CD4-positive, alpha-beta T cell treated with Interleukin-10 for 1 hour (primary cell): ENCODE data around the gene EBF3.
A peak's percentile ranks its signal among the peaks of the same experiment; 100 is the strongest.

Experiments used
- DNase-seq: peaks from one replicate; pipeline ENCODE4 v3.0.0-alpha.2; 2020

EBF3 gene

DNA sequence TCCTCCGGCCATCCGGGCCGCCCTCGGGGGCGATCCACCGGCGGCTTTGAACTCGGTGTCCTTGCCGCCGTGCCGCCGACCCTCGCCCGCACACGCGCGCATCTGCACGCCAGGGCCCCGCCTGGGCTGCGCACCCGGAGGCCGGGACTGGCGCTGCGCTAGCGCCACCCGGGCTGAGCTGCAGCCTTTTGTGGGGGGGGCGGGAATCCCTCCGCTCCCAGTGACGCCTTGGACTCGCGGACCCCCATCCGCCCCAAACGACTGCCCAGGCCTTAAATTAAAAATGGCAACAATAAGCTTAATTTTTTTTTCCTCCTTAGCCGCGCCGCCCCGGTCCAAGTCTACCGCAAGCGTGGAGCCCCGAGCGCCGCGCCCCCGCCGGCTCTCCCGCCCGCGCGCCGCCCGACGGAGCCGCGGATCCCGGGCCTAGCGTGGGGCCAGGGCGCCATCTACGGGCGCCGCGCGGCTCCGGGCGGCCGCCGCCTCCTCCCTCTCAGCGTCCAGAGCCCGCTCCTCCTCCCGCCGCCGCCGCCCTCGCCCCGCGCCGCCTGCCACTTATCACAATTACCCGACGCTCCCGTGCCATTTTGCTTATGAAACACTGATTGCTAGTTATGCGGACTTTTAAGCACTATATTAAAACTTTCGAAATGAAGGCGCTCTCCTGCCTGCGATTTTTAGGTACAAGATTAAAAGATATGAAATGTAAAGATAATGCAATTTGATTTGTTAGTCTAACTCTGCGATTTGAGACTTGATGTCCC, 7.5 kb upstream of the EBF3 start:
- peak; percentile 23 for DNase-seq

DNA sequence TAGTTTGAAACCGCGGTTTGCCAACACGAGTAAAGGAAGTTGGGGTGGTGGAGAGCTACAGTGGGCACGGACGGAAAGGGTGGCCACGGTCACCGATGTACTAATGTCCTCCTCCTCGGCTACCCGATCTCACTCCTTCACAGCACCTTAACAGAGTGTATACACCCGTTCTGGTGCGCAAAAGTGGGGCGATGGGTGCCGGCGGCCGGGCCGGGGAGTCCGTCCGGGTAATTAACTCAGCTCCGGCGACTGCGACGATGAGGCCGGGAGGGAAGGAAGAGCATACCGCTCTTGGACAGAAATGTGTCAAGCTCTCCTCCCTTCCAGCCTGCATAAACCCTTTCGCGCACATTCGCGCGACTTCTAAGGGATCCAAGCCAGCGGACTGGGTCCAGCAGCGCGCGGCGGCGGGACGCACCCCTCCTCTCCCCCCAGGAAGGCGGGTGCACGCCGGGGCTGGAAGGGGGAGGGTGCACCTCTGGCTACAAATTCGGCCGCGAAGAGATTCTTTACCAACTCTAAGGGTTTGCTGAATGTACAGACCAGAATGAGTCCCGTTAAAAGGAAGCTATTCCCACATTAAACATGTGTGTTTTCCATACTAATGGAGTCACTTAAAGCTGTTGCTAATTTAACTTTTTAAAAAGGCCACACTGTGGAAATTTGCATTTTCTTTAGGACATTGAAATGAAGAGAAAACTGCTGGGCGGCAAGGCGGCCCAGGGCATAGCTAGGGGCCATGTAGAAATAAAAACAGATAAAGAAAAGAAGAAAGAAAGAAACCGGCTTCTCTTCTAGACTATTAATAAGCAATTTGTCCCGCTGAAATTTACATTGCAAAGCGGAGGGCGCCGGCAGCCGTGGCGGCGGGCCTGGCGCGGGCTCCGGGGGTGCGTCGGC, 6.6 kb upstream of the EBF3 start:
- DNase-seq = no peak

DNA sequence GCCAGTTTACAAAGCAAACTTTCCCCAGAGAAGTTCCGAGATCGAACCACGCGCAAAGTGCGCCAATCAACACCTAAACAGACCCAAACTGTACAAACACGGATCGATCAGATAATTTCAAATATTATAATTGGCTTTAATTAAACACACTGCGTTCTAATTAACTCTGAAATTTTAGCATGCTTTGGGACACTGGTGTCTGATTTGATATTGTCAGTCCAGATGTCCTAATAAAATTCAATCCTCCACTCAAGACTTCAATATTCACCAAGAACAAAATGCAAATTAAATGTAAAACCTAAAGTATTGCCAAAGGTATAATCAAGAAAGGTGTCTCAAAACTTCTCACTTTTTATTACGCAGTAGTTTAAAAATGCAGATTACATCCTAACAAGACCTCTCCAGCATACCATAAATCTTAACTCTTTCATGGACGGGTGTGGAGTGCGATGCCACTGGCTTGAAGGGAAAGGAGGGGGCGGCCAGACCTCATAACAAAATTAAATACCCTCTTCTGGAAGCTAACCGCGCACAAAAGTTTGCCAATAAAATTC, 5.9 kb upstream of the EBF3 start:
- no peak for DNase-seq

DNA sequence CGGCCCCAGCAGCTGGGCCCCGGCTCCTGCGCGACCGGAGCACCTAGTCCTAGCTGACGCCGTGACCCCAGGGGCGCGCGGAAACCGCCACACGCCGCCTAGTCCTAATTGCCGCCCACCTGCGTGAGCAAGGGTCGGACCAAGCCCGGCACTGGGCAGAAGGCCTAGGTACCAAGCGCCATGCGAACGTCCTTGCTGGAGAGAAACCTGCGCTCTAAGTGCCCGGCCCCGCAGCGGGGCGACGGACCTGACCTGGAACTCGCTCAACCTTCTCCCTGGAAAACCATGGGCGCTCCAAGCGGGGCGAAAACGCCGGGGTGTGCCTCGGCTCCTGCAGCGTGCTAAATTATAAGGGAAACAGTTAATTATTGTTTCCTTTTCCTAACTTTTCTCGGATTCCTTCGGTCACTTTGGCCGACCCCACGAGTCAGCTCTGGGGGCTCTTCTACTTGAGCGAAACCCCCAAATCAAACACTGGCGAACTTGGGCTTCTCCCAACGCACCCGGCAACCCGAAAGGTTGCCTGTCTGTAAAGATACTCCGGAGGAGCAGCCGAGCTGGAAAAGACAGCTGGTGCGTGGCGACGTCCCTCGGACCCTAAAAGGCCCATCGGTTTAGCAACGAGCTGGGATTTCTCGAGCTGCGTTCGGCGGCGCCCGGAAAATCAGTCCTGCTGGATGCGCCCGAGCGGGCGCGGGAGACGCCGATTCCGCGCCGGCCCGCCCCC, 5.3 kb upstream of the EBF3 start:
- no peak for DNase-seq

DNA sequence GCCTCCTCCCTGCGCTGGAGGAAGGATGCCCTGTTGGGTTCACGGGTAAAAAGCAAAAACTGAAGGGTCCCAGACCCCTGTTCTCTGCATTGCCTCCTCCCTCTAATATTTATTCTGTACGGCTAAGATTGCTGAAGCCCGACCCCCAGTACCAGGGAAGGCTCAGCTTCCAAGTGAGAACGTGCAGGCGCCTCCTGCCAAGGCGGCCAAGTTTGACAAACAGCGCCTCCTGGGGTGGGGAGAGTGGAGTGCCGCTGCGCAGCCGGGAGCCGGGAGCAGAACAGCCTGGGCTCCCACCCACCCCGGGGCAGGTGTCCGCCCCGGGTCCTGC, 4.7 kb upstream of the EBF3 start:
- no peak for DNase-seq

DNA sequence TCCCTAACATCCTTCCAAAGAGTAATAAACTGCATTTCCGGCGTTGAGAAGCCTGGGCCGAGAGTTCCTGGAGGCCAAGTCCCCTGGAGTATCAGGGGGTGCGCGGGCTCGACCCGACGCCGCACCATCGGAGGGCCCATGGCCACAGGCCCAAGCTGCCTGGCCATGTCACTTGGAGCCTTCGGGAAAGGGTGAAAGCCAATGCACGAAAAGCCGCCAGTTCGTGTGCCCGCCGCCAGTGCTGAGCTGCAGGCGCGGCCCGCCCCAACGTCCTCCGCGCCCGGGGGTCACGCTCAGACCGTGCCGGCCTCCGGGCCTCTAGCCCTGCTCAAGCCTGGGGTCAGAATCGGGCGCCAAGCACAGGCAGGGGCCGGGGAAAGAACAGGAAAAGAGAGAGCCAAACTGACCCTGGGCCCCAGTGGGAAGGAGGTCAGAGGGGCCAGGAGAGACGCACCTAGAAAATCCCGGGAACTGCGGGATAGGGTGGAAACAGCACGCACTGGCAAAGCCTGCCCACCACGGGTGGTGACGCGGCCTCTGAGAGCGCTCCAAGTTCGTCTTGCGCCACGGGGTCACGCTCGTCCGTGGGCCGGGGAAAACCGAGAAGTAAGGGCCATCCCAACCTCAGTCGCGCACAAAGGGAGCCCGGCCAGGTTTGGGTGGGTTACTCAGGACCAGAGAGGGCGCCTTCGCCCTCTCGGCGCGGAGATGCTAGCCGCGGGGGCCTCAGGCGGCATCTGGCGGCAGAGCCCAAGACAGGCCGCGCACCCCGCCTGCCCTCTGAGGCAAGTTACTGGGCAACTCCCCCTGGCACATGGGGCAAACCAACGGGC, 4.2 kb upstream of the EBF3 start:
- DNase-seq = no peak

DNA sequence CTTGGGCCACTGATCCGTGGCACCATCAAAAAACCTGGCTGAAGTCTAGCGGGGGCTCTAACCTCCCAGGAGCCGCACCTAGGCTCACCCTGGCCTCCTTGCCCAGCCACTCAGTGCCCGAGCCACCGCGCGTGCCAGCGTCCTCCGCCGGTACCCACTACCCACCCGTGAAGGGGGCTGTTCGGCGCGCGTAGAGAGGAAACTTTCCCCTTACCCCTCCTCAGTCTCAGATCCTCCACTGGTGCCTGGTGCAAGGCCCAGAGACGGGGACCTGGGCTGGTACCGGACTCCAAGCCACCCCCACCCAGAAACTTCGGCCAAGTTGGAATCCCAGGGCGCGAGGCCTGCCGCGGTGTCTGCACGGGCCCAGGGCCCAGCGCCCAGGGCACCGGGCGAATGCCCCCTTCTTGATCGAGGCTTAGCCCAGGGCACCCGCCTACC, 3.5 kb upstream of the EBF3 start:
- no peak for DNase-seq

DNA sequence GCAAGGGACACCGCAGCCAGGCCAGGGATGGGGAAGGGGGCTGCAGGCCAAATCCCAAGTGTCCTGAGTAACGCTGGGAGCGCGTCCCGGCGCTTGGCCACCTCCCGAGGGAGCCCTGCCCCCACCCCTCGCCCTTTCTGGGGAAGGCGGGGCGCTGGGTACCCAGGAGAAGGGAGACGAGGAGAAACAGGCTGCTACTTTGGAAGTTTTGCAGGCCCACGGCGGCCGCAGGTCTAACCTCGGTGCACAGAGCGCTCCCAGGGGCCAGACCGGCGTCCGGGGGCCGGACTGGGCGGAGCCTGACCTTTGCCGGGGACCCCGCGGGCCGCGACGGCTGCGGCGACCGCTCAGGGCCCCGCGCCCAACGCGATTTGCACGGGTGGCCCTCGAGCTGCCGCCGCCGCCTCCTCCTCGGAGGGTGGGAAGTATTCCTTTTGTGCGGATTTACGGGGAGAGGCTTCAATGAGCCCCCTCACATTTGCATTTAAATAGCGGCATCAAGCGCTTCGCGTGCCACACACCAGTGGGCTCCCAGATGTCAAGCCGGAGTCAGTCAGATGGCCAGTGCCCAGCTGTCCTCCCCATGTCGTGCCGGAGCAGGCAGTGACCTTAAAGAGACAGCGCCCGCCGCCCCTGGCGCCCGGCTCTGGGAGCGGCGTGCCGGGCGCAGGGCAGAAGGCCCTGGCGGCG, 3.0 kb upstream of the EBF3 start:
- no peak for DNase-seq

DNA sequence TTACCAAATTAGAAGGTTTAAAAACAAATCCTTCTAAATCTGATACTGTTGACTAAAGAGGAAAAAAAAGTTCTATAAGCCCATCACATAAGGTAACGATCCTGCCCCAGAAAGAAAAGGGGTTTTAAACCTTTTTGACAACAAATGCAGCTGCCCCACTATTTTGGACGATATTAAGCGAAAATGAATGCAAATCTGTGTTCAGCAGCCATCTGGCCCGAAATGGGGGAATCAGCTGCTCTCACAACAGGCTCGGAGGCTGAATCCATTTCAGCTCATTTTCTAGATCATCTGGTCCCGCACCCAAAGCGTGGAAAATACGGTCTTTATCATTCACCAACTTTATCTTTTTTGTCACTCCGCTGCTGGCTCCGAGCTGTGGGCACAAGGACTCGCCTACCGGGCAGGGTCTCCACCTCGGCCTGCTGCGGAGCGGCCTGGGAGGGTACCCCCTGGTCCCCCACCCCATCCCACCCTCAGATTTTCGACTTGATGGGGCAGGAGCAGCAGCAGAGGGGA, 2.4 kb upstream of the EBF3 start:
- DNase-seq = no peak

DNA sequence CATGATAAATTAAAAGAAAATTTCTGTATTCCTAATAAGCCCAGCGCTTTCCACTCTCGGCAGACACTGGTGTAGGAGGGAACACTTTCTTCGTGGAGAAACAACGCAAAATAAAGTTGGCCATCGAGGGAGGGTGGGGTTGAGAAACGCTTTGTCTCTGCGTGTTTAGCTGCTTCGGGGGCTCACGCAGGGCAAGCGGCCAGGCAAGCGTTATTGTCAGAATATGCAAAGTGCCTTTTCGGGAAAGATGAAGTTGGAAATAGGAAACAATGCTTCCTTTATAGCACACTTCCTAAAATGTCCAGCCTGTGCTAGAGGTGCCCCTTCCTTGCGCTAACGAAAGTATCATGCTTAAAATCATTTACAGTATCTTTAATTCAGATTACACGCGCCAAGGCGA, 1.9 kb upstream of the EBF3 start:
- no peak for DNase-seq

DNA sequence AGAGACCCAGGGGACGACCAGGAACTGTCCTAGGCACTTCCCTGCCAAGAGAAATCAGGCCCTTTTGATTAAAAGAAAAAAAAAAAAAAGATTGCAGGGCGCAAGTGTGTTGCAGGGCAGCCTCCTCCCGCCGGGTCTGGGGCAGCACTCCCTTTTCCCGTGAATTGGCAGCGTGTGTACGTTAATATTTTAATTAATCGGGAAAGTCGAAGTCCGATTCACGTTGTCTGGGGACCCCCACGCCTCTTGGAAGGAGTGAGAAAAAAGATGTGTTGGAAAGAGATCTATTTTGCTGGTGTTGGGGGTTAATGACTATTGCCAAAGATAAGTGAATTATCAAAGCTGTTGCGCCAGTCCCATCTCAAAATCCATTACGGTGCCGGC, 1.3 kb upstream of the EBF3 start:
- no peak for DNase-seq

DNA sequence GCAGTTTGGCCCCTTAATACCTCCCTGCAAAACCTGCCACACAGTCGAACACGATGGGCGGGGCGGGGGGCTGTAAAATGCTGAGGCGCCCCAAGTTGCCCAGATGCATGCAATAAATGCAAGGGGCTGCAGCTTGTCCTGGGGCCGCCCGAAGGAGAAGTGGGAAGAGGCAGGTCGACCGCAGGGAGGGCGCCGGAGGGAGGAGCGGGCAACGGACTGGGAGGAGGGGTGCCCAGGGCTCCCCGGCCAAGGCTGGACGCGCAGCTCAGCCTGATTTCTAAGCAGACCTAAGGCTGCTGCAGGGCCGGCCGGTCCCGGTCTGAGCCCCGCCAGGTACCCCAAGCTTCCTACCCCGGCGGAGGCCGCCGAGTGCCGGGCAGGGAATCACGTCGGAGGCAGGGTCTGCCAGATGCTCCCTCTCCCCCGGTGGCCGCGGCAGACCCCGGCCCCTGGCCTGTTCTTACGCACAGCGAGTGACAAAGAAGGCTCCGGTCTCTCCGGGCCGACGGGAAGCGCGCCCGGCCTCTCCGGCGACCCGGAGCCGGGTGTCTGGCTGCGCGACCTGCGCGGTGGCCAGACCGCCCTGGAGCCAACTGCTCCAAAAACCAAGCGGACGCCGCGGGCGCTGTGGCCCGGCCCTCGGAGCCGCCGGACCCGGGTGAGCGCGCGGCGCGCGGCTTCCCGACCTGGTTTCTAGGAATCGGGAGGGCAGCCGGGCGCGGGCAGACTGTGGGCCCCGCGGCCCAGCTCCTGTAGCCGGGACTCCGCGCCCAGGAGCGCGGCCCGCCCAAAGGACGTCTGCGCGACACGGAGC, 744 bp upstream of the EBF3 start:
- DNase-seq = no peak

DNA sequence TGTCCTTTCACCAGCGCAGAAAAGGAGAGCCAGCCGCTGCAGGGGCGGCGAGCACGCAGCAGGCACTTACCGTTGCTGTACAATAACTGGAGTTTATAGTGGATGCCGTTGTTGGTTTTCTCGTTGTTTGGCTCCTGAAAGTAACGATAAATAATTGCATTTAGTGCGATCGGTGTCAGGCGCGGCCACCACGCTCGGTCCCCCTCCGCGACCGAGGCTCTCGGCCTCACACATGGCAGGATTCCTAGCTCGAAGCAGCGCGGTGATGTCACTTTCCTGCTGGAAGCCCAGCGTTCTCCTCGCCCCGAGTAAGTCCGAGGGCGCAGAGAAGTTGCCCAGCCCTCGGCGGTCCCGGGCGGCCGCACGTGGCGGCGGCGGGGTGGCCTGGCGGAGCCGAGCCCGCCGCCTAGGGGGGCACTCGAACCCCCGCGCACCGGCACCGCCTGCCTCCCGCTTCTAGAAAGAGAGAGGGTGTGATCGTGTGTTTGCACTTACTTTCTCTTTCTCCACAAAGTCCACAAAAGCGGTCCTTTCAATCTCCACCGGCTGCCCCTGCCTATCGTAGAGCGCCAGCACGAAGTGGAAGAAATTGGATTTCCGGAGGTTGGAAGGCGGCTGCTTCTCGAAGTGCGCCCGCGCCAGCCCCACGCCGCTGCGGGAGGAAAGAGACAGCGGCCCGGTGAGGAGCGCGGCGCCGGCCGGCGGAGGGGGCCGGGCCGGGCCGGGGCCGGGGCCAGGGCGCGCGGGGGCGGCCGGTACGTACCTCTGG, 1.0 kb downstream of the EBF3 start:
- DNase-seq = no peak

DNA sequence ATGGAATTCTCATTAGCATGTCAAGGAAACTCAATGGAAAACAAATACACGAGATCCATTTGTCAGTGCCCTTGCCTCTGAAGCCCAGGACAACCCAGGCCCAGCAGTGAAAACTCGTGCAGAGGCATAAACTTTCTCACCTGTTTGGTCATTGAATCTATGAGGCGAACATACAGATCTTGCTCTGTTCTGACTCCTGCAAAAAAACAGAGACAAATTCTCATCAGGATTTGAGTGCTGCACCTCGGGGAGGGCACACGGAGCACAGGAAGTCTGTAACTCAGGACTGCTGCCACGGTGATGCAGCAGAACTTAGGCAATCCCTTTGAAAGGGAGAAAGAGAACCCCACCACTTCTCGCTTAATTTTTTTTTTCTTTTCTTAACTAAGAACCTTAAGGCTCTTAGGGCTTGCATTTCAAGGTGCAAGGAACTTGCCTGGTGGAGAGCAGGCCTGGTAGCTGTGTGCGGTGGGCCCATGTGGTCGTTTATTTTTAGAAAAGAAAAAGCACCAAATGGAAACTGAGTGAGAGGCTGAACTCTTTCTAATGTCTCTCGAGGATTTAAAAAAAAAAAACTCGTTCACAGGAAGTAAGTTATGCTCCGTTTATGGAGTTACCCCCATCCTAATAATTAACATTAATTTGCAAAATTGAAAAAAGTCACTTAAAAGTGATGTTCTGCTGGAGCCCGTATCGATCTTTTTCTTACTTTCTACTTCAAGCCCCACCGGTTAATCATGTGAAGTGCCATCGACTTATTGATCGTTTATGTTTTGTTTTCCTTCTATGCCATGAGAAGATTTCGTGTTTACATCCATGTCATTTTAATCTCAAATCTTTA, 1.8 kb downstream of the EBF3 start:
- no peak for DNase-seq

DNA sequence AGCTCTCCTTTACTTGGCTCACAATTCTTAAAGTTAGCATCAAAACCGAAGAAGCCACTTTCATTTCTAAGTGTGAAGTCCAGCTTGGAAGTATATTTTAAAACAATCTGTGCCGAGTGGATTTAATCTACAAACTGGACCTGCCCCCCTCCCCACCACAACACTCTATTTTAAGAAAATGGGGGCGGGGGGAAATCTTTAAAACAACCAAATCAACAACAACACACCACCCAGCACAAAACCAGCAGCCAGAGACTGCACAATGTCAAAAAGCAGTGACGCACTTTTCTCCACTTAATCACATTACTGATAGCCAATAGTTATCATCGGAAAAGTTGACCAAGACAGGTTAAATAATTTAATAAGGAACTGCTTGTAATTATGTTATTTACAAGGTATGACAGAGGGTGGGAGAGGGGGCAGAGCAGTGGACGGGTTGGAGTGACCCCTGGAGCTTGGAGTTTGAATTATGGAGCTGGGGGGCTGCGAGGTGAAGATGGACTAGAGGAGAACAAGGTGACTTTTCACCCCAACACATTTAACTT, 2.8 kb downstream of the EBF3 start:
- no peak for DNase-seq

DNA sequence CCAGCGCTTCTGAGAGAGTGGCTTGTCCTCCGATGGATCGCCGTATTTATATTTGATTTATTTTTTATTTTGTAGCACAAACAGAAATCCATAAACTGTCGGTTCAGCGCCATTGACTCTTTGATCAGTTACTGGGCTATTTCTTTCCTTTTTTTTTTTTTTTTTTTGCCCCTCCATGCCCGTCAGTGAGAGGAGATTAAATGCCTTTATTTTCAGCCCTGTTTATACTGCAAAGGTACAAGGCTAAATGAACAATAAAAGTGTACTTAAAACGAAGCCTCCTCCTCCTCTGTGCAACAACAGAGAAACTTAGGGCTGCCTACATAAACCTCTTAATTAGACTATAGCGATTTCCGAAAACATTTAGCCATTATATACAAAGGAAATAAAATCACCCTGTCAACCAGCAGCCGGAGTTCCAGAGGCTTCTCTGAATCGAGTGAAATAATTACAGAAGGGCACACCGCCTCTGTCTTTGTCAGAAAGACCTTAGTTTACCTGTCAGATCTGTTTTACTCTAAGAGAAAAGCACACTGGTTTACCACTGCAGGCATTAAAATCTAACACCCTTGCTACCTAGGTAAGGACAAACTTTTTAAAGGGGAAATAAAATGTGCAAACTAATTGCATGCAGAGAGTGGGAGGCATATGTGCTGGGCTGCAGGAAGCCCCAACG, 3.5 kb downstream of the EBF3 start:
- no peak for DNase-seq

DNA sequence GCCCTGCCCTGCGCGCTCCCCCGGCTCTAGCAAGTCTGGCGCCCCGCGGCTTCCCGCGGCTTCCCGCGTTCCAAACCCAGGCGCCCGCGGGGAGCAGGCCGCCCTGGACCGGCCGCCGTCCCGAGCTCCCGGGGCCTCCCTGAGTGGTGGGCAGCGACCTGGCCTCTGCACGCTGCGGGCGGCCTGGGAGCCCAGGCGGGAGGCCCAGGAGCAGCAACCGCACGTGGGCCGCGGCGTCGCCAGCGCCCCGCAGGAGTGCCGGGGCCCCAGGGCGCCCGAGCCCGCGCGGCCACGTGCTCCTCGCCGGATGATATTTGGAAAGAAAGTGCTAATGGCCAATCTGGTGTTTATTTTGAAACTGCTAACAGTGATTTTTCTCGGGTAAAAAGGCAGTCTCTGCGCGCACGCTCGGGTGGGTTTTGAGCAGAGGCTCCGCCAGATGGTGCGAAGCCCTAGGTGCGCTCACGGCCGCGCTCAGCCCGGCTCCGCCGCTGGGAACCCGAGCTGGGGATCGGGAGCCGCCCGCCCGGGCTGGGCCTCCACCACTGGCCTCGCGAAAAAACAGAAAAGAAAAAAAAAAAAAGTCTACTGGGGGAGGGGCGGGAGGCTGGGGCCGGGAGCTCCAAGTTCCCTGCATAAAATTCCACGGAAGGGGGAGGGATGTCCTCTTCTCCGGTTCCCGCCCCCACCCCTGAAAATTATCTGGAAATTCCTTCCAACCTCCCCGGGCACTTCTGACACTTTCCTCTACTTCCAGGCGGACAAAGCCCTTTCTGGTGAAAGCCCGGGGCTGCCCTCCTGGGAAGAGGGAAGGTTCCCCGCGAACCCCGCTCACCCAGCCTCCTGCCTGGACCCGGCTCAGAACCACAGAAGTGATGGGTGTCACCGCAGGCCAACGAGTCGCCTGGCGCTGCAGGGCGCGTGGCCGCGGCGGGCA, 4.3 kb downstream of the EBF3 start:
- DNase-seq = no peak
